SK-N-SH (cell line): Measurements from ENCODE around the gene BAG3. TPM values are rescaled to one million over a fixed set of nuclear protein-coding genes. Genes with fewer than 3 reads are reported as not detected.

ENCODE experiments used
- CTCF ChIA-PET: fragments of 300-600, 350-600 bp; formaldehyde crosslinking; extraction: SDS; loops from one replicate; lab custom pipeline; 2021; lab: Yijun Ruan, JAX
- POLR2A ChIA-PET: fragments of 350-600 bp; sonication (Branson Sonifier 250); formaldehyde crosslinking; extraction: SDS; loops from one replicate; lab custom pipeline; 2020; ENCODE audit warnings: antibody characterized with exemption, inconsistent platforms; lab: Yijun Ruan, JAX
- DNase-seq: peaks from one replicate; pipeline ENCODE4 v3.0.0; 2012
- H2AFZ ChIP-seq: fragments of 200-600 bp; sonication (generic); 2 replicates; pipeline ENCODE4 v1.8.1; 2016; ENCODE audit warnings: antibody characterized with exemption, mild to moderate bottlenecking, low read depth
- H3F3A ChIP-seq: fragments of 200-600 bp; sonication (generic); replicated peaks from 2 replicates; pipeline ENCODE3; 2016; ENCODE audit warnings: antibody characterized with exemption, mild to moderate bottlenecking; ENCODE audit not compliant: insufficient read depth
- H3K27ac ChIP-seq, 2 experiments: fragments of 200-500 bp in 1 of 2; fragments of 200-600 bp in 1 of 2; sonication (Bioruptor generic) in 1 of 2; sonication (generic), shearing (Covaris generic) in 1 of 2; 2 replicates each; pipeline versions ENCODE4 v1.5.1 to v1.6.1; 2014 to 2016; ENCODE audit warnings: low read depth in 2 of 2, inconsistent platforms in 1 of 2, low read length in 1 of 2, mild to moderate bottlenecking in 1 of 2, mixed read lengths in 1 of 2
- H3K27me3 ChIP-seq: fragments of 200-600 bp; sonication (generic), shearing (Covaris generic); 2 replicates; pipeline ENCODE4 v1.6.1; 2016; ENCODE audit warnings: mixed run types; ENCODE audit not compliant: insufficient read depth
- H3K36me3 ChIP-seq, 2 experiments: fragments of 200-500 bp in 1 of 2; fragments of 200-600 bp in 1 of 2; sonication (Bioruptor generic) in 1 of 2; sonication (generic) in 1 of 2; replicated peaks in 1 of 2; 2 replicates each; pipeline versions ENCODE3 to v1.5.1; 2014 to 2016; ENCODE audit warnings: low read length in 1 of 2, mild to moderate bottlenecking in 1 of 2; ENCODE audit not compliant: insufficient read depth in 2 of 2, control insufficient read depth in 1 of 2
- H3K4me1 ChIP-seq, 2 experiments: fragments of 200-500 bp in 1 of 2; fragments of 200-600 bp in 1 of 2; sonication (Bioruptor generic) in 1 of 2; sonication (generic), shearing (Covaris generic) in 1 of 2; 2 replicates each; pipeline versions ENCODE4 v1.5.1 to v1.6.1; 2014 to 2016; ENCODE audit warnings: low read depth in 1 of 2, low read length in 1 of 2, mixed run types in 1 of 2; ENCODE audit not compliant: insufficient read depth in 2 of 2, control insufficient read depth in 1 of 2
- H3K4me2 ChIP-seq: fragments of 200-600 bp; sonication (generic), shearing (Covaris generic); 2 replicates; pipeline ENCODE4 v1.6.1; 2017; ENCODE audit warnings: mixed run types
- H3K4me3 ChIP-seq, 2 experiments: fragments of 200-500 bp in 1 of 2; fragments of 200-600 bp in 1 of 2; sonication (Bioruptor generic) in 1 of 2; sonication (generic), shearing (Covaris generic) in 1 of 2; 2 replicates each; pipeline versions ENCODE4 v1.5.1 to v1.8.1; 2014 to 2016; ENCODE audit warnings: low read depth in 2 of 2, inconsistent platforms in 1 of 2, low read length in 1 of 2, mild to moderate bottlenecking in 1 of 2, mixed read lengths in 1 of 2, moderate library complexity in 1 of 2
- H3K79me2 ChIP-seq: fragments of 200-600 bp; sonication (generic); 2 replicates; pipeline ENCODE4 v1.8.1; 2017; ENCODE audit warnings: mild to moderate bottlenecking; ENCODE audit not compliant: insufficient read depth
- H3K9ac ChIP-seq: fragments of 200-600 bp; sonication (generic); 2 replicates; pipeline ENCODE4 v1.6.1; 2017; ENCODE audit warnings: mixed run types
- H3K9me2 ChIP-seq: fragments of 200-600 bp; sonication (generic); 2 replicates; pipeline ENCODE4 v1.6.1; 2017; ENCODE audit warnings: mixed run types
- H3K9me3 ChIP-seq: fragments of 200-600 bp; sonication (generic); 2 replicates; pipeline ENCODE4 v1.6.1; 2017; ENCODE audit warnings: mixed run types, mild to moderate bottlenecking, moderate library complexity
- H4K20me1 ChIP-seq: fragments of 200-600 bp; sonication (generic); 2 replicates; pipeline ENCODE4 v1.6.1; 2017; ENCODE audit warnings: mild to moderate bottlenecking, mixed run types; ENCODE audit not compliant: insufficient read depth
- CHD2 ChIP-seq: fragments of 150-350 bp; IDR thresholded peaks from 2 replicates; pipeline ENCODE4 v1.6.1; 2018; ENCODE audit warnings: low read length; ENCODE audit not compliant: partially characterized antibody
- FOSL2 ChIP-seq: IDR thresholded peaks from 2 replicates; pipeline ENCODE4 v1.4.0; 2012; ENCODE audit warnings: low read depth, mild to moderate bottlenecking, moderate library complexity, borderline replicate concordance
- FOXJ3 ChIP-seq: sonication (generic); formaldehyde crosslinking; IDR thresholded peaks from 2 replicates; pipeline ENCODE4 v1.5.1; 2020; ENCODE audit warnings: mild to moderate bottlenecking, missing genetic modification reagents
- GATA2 ChIP-seq: sonication (generic); formaldehyde crosslinking; IDR thresholded peaks from 2 replicates; pipeline ENCODE4 v1.5.0; 2020; ENCODE audit warnings: mild to moderate bottlenecking, missing genetic modification reagents
- MXI1 ChIP-seq: IDR thresholded peaks from 2 replicates; pipeline ENCODE4 v1.6.1; 2012; ENCODE audit warnings: mild to moderate bottlenecking, low read depth, low read length, improper control_type of control experiment
- NFIC ChIP-seq: IDR thresholded peaks from 2 replicates; pipeline ENCODE4 v1.4.0; 2012; ENCODE audit warnings: borderline replicate concordance
- NRF1 ChIP-seq: IDR thresholded peaks from 2 replicates; pipeline ENCODE4 v1.6.1; 2012; ENCODE audit warnings: low read depth, mild to moderate bottlenecking, low read length
- RAD21 ChIP-seq: IDR thresholded peaks from 2 replicates; pipeline ENCODE4 v1.6.1; 2012; ENCODE audit warnings: mild to moderate bottlenecking, low read length
- RCOR1 ChIP-seq: fragments of 150-350 bp; IDR thresholded peaks from 2 replicates; pipeline ENCODE4 v1.6.1; 2017; ENCODE audit warnings: antibody characterized with exemption, low read length
- RFX5 ChIP-seq: IDR thresholded peaks from 2 replicates; pipeline ENCODE4 v1.6.1; 2012; ENCODE audit warnings: mild to moderate bottlenecking, improper control_type of control experiment, low read length
- SIN3A ChIP-seq: IDR thresholded peaks from 2 replicates; pipeline ENCODE4 v1.6.1; 2012; ENCODE audit warnings: low read depth, mild to moderate bottlenecking, low read length, moderate library complexity, borderline replicate concordance
- TAF1 ChIP-seq: IDR thresholded peaks from 2 replicates; pipeline ENCODE4 v1.6.1; 2012; ENCODE audit warnings: low read depth, mild to moderate bottlenecking, low read length, moderate library complexity, borderline replicate concordance
- TCF12 ChIP-seq: IDR thresholded peaks from 2 replicates; pipeline ENCODE4 v1.4.0; 2012
- TEAD4 ChIP-seq: IDR thresholded peaks from 2 replicates; pipeline ENCODE4 v1.4.0; 2012; ENCODE audit warnings: mild to moderate bottlenecking, borderline replicate concordance; ENCODE audit not compliant: insufficient read depth
- WGBS: methylation state at CpG from one replicate; pipeline ENCODE4 v1.1.6; 2017; ENCODE audit warnings: low lambda C conversion rate; 5-methylcytosine and 5-hydroxymethylcytosine counted together
- polyA plus RNA-seq, 3 experiments: library from polyadenylated mRNA; depleted of rRNA; stranded (reverse); fragments of >200 nt; gene quantifications; 2 replicates each; pipeline ENCODE4 v1.2.3, GENCODE V29; 2012
- TF ChIP-seq, protein P1 (sequence below): fragments of 150-350 bp; IDR thresholded peaks from 2 replicates; pipeline ENCODE4 v1.6.1; 2017; ENCODE audit warnings: antibody characterized with exemption, low read length, low read depth, borderline replicate concordance
- TF ChIP-seq, protein P2 (sequence below): IDR thresholded peaks from 2 replicates; pipeline ENCODE4; 2012
- TF ChIP-seq, protein P3 (sequence below): IDR thresholded peaks from 2 replicates; pipeline ENCODE4 v1.4.0; 2012; ENCODE audit warnings: low read depth, borderline replicate concordance

The BAG3 gene
- polyA plus RNA-seq, 1 of the 3 experiments (the other 2 are of a cell fraction): 9.2 TPM

DNA sequence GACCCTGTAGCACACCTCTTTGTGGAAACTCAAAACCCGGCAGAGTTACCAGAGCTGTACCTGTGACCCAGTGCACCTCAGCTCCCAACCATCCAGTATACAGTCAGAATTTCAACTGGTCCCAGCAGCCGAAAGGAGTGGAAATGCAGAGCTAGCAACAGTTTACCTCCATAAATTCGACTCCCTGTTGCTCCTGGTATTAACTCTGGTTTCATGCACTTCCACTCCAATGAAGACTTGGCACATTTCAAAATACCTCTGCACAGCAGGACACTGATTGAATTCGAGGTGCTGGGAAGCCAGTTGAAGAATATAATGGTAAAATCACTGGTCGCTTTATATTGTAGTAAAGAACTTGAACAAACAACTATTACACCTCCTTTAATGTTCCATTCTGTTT lies 36.5 kb upstream of the BAG3 start:
- H3K9me3 ChIP-seq: no peaks in the 10 kb centered on the region
- no peaks in the 10 kb centered on the region for H4K20me1 ChIP-seq
- H3F3A ChIP-seq: no peaks in the 10 kb centered on the region
- H3K4me2 ChIP-seq: no peak overlapping the region
- no peak overlapping the region for H2AFZ ChIP-seq
- H3K9ac ChIP-seq: no peak overlapping the region
- no peak overlapping the region for H3K27ac ChIP-seq
- H3K36me3 ChIP-seq: no peaks in the 10 kb centered on the region
- H3K79me2 ChIP-seq: no peaks in the 10 kb centered on the region
- DNase-seq: no peak
- POLR2A ChIA-PET: no interaction called here
- H3K9me2 ChIP-seq: no peaks in the 10 kb centered on the region
- CTCF ChIA-PET: interaction anchor here (1.3 to 1.6 kb wide), 2 partner anchors 17 to 245 kb away, joined by 4 read pairs; no protein-coding TSS in a partner anchor
- TF ChIP-seq RFX5: no peak
- TF ChIP-seq, protein P1, sequence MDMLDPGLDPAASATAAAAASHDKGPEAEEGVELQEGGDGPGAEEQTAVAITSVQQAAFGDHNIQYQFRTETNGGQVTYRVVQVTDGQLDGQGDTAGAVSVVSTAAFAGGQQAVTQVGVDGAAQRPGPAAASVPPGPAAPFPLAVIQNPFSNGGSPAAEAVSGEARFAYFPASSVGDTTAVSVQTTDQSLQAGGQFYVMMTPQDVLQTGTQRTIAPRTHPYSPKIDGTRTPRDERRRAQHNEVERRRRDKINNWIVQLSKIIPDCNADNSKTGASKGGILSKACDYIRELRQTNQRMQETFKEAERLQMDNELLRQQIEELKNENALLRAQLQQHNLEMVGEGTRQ: no peak
- no peak for TF ChIP-seq TCF12
- no peak for TF ChIP-seq TAF1
- no peak for TF ChIP-seq TEAD4
- no peak for TF ChIP-seq RCOR1
- TF ChIP-seq NRF1: no peak
- TF ChIP-seq, protein P2, sequence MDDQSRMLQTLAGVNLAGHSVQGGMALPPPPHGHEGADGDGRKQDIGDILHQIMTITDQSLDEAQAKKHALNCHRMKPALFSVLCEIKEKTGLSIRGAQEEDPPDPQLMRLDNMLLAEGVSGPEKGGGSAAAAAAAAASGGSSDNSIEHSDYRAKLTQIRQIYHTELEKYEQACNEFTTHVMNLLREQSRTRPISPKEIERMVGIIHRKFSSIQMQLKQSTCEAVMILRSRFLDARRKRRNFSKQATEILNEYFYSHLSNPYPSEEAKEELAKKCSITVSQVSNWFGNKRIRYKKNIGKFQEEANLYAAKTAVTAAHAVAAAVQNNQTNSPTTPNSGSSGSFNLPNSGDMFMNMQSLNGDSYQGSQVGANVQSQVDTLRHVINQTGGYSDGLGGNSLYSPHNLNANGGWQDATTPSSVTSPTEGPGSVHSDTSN: no peak
- TF ChIP-seq SIN3A: no peak
- no peak for TF ChIP-seq RAD21
- TF ChIP-seq FOSL2: no peak
- no peak for TF ChIP-seq MXI1
- TF ChIP-seq FOXJ3: no peak
- TF ChIP-seq, protein P3, sequence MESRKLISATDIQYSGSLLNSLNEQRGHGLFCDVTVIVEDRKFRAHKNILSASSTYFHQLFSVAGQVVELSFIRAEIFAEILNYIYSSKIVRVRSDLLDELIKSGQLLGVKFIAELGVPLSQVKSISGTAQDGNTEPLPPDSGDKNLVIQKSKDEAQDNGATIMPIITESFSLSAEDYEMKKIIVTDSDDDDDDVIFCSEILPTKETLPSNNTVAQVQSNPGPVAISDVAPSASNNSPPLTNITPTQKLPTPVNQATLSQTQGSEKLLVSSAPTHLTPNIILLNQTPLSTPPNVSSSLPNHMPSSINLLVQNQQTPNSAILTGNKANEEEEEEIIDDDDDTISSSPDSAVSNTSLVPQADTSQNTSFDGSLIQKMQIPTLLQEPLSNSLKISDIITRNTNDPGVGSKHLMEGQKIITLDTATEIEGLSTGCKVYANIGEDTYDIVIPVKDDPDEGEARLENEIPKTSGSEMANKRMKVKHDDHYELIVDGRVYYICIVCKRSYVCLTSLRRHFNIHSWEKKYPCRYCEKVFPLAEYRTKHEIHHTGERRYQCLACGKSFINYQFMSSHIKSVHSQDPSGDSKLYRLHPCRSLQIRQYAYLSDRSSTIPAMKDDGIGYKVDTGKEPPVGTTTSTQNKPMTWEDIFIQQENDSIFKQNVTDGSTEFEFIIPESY: no peak
- no peak for TF ChIP-seq GATA2 (CRISPR knock-in tag)
- TF ChIP-seq NFIC: no peak
- no peak for TF ChIP-seq CHD2
- TF ChIP-seq, all 33 proteins: peak for 0
- peaks cover 0 to 11% of the 10 kb centered on the region in 2 experiments; a peak in 1 of 4 replicates for H3K4me1 ChIP-seq
- WGBS: 69% methylated on average over 5 of the region's 5 CpGs
- no peak overlapping the region for H3K4me3 ChIP-seq
- H3K27me3 ChIP-seq: no peaks in the 10 kb centered on the region
